ENCODE data around the gene ABCA9. TPM values are rescaled to one million over a fixed set of nuclear protein-coding genes. Genes with fewer than 3 reads are reported as not detected.

The ABCA9 gene
- polyA plus RNA-seq, 3 donors, result 0.02 to 0.49 TPM; not detected in 1

- Mint-ChIP-seq H3K27ac (peak overlapping the region in 1 of 7 donors; percentile 53), H3K36me3 (peaks cover 6 to 8% of the 10 kb centered on the region in 2 donors), H3K9me3 (peaks cover 3 to 25% (median 19%) of the 10 kb centered on the region in 7 donors), H3K4me1 (peaks cover 19% of the 10 kb centered on the region), H3K4me3 (no peak overlapping the region), H3K27me3 (ENCODE audit: low read depth in 3 of 3) (peaks cover 0 to 2% (median 0%) of the 10 kb centered on the region in 3 donors)
- Histone ChIP-seq H3K9me3 (replicated peaks in 1 of 2; ENCODE audit: control insufficient read depth in 1 of 2, insufficient read depth in 1 of 2, low read length in 2 of 2) (peaks cover 8 to 9% of the 10 kb centered on the region in 2 donors), H3K9ac (ENCODE audit: insufficient read depth, low read length, poor library complexity, severe bottlenecking) (no peak overlapping the region), H3K79me2 (ENCODE audit: insufficient read depth, low read length) (no peaks in the 10 kb centered on the region), H3K27me3 (ENCODE audit: control insufficient read depth in 2 of 2, insufficient read depth in 2 of 2, low read length in 2 of 2) (no peaks in the 10 kb centered on the region), H2AFZ (ENCODE audit: insufficient read depth, low read depth, low read length, poor library complexity, severe bottlenecking) (no peak overlapping the region), H3K4me1 (ENCODE audit: control insufficient read depth in 1 of 2, insufficient read depth in 2 of 2, low read length in 2 of 2) (no peaks in the 10 kb centered on the region), H3K27ac (ENCODE audit: low read depth in 1 of 2, low read length in 2 of 2) (no peak overlapping the region), H3K36me3 (replicated peaks in 1 of 2; ENCODE audit: control insufficient read depth in 1 of 2, insufficient read depth in 2 of 2, low read length in 2 of 2) (no peaks in the 10 kb centered on the region), H3K4me3 (replicated peaks in 1 of 3; ENCODE audit: low read depth in 2 of 3, low read length in 3 of 3) (no peak overlapping the region), H3K4me2 (replicated peaks; ENCODE audit: extremely low read depth, low read length, poor library complexity, severe bottlenecking) (no peak overlapping the region), H4K20me1 (ENCODE audit: insufficient read depth, low read length) (no peaks in the 10 kb centered on the region)
- 90% methylated on average over 11 of the region's 13 CpGs for WGBS (ENCODE audit: insufficient coverage)
- intact Hi-C loops (cut with micrococcal nuclease), result no loop called here
- DNase-seq, result no peak
- peak; percentile 52 for TF ChIP-seq CTCF (IDR thresholded peaks at IDR 0.05)
These were observed 24.2 kb upstream of the ABCA9 start for GRCh38 chr17:69084911-69085310.

- Histone ChIP-seq H3K27ac (ENCODE audit: low read depth in 1 of 2, low read length in 2 of 2) (no peak overlapping the region), H3K4me1 (ENCODE audit: control insufficient read depth in 1 of 2, insufficient read depth in 2 of 2, low read length in 2 of 2) (no peaks in the 10 kb centered on the region), H3K27me3 (ENCODE audit: control insufficient read depth in 2 of 2, insufficient read depth in 2 of 2, low read length in 2 of 2) (no peaks in the 10 kb centered on the region), H3K4me2 (replicated peaks; ENCODE audit: extremely low read depth, low read length, poor library complexity, severe bottlenecking) (no peak overlapping the region), H2AFZ (ENCODE audit: insufficient read depth, low read depth, low read length, poor library complexity, severe bottlenecking) (no peak overlapping the region), H3K79me2 (ENCODE audit: insufficient read depth, low read length) (no peaks in the 10 kb centered on the region), H3K4me3 (replicated peaks in 1 of 3; ENCODE audit: low read depth in 2 of 3, low read length in 3 of 3) (no peak overlapping the region), H4K20me1 (ENCODE audit: insufficient read depth, low read length) (no peaks in the 10 kb centered on the region), H3K9me3 (replicated peaks in 1 of 2; ENCODE audit: control insufficient read depth in 1 of 2, insufficient read depth in 1 of 2, low read length in 2 of 2) (peaks cover 8 to 9% of the 10 kb centered on the region in 2 donors), H3K36me3 (replicated peaks in 1 of 2; ENCODE audit: control insufficient read depth in 1 of 2, insufficient read depth in 2 of 2, low read length in 2 of 2) (no peaks in the 10 kb centered on the region), H3K9ac (ENCODE audit: insufficient read depth, low read length, poor library complexity, severe bottlenecking) (no peak overlapping the region)
- H3K36me3 Mint-ChIP-seq, result peaks cover 1 to 6% of the 10 kb centered on the region in 2 donors
- peaks cover 0 to 2% (median 0%) of the 10 kb centered on the region in 3 donors for H3K27me3 Mint-ChIP-seq (ENCODE audit: low read depth in 3 of 3)
- intact Hi-C loops (cut with micrococcal nuclease), result no loop called here
- H3K4me1 Mint-ChIP-seq, result peaks cover 10% of the 10 kb centered on the region
- no peak overlapping the region for H3K4me3 Mint-ChIP-seq
- H3K27ac Mint-ChIP-seq, result no peak overlapping the region
- DNase-seq, result no peak
- peaks cover 4 to 19% (median 15%) of the 10 kb centered on the region in 7 donors for H3K9me3 Mint-ChIP-seq
- no CpG with 5 or more reads among the region's 2 CpGs for WGBS (ENCODE audit: insufficient coverage)
- no peak for TF ChIP-seq CTCF (IDR thresholded peaks at IDR 0.05)
These were observed 22.0 kb upstream of the ABCA9 start for GRCh38 chr17:69082696-69083095.

Measured in CD14-positive monocyte (primary cell).